Occipital lobe (tissue), 3 donors: ENCODE results near the gene COLQ. TPM values are rescaled to one million over a fixed set of nuclear protein-coding genes. Genes with fewer than 3 reads are reported as not detected.
A peak's percentile ranks its signal among the peaks of the same experiment; 100 is the strongest.
"Not testable (repeated sequence)": the region's sequence is repeated elsewhere in the genome, so short reads cannot be mapped to it uniquely, and the experiment has no call there.

Experiments
- DNase-seq: peaks from one replicate; lab custom pipeline; 2025; lab: John Stamatoyannopoulos, UW
- small RNA-seq: library from RNA; depleted of rRNA; stranded (forward); fragments of <200 nt; gene quantifications from one replicate; pipeline ENCODE3, GENCODE V24; 2014
- total RNA-seq: library from RNA; depleted of rRNA; stranded (reverse); fragments of >200 nt; gene quantifications from one replicate; pipeline ENCODE4 v1.2.3, GENCODE V29; 2014

COLQ gene
- total RNA-seq, 1 donor from 2014 or later: 3.0 TPM

DNA sequence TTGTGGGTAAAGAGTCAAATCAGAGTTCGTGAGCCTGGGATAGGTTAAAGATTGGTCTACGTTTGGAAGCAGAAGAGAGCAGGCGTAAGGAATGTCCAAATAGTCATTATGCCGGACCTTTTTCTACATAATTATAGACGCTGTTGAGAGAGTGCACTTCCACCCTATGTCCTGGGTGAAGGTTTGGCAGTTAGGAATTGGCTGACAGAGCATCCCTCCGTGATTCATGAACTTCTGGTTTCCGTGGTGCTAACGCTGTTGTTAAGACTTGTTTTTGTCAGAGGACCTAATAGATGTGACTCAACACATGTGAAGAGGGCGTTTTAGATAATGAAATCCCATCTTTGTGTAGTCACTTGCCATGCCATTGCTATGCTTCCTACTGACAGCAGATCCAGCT is 93.0 kb downstream of the COLQ start:
- no peak for DNase-seq

- DNase-seq: no peak
These were observed 93.5 kb downstream of the COLQ start for GRCh38 chr3:15427981-15428380.

- peak; percentile 81 for DNase-seq
These were observed 94.2 kb downstream of the COLQ start, which contains the start of the genes EAF1 and METTL6 for GRCh38 chr3:15427182-15427880. Gene EAF1, plus strand, starts transcription at chr3:15427598. Its CDS starts 182 bp downstream, at chr3:15427780. Gene METTL6, minus strand, starts transcription at chr3:15427544. Its CDS starts 1,033 bp downstream, at chr3:15426511.

GRCh38 chr3:15426579-15427118 is 94.9 kb downstream of the COLQ start:
- no peak for DNase-seq

DNA sequence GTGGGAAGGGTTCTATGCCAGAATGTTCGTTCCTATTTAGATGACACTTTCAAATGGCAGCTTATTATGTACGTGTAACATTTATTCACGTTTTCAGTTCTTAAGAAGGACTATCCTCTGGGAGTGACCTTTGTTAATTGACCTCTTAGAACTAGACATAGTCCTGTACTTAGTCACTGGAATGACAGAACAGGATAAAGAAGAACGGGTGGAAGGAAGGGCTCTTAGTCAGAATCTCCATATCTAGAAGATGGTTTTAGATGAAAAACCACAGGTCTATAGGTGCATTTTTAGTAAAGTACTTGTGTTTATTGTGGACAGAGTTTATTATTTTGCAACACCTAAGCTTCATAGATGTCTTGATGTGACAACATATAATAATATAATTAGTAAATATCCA is 100.6 kb downstream of the COLQ start:
- DNase-seq: no peak

- not testable (repeated sequence) for DNase-seq
These were observed 110.5 kb downstream of the COLQ start for GRCh38 chr3:15410966-15411365.

- no peak for DNase-seq
These were observed 111.7 kb downstream of the COLQ start for GRCh38 chr3:15409774-15410173.

GRCh38 chr3:15409239-15409638 is 112.3 kb downstream of the COLQ start:
- DNase-seq: no peak

DNA sequence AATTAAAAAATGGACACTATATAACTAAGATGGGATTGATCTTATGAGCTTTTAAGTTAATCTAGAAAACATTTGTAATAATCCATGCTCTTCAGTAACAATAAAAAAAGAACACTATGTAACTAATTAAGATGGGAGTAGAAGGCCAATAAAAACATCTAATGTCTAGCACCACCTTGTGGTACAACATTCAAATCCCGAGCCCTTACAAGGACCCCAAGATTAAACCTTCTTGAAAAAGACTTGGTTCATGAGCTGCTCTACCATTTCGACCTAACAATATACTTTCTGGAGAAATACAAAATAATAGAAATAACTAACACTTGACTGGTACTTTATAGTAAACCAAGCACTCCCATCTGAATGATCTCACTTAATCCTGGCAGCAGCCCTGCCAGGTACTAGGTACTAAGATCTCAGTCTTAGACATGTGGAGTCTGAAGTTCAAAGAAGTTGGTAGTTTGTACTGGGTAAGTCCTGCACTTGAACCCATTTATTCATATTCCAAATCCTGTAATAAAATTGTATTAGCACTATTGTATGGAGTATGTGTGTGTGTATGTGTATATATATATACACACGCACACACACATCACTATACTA is 116.0 kb downstream of the COLQ start:
- DNase-seq: no peak

DNA sequence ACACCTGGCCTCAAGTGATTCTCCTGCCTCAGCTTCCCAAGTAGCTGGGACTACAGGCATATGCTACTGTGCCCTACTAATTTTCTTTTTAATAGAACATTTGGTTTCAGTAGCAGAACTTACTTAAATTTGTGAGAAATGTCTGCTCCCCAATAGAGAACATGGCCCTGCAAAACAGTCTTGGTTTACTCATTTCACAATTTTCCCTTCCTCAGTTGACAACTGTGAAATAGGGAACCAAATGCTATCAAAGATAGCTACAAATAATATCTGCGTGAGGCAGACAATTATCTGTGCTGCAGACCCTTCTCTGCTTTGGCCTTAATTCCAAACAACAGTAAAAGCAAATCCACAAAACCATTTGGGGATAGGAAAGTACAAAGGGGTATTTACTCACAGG is 116.7 kb downstream of the COLQ start:
- no peak for DNase-seq

GRCh38 chr3:15403965-15404364 is 117.5 kb downstream of the COLQ start:
- no peak for DNase-seq

GRCh38 chr3:15403495-15403894 is 118.0 kb downstream of the COLQ start:
- DNase-seq: no peak

DNA sequence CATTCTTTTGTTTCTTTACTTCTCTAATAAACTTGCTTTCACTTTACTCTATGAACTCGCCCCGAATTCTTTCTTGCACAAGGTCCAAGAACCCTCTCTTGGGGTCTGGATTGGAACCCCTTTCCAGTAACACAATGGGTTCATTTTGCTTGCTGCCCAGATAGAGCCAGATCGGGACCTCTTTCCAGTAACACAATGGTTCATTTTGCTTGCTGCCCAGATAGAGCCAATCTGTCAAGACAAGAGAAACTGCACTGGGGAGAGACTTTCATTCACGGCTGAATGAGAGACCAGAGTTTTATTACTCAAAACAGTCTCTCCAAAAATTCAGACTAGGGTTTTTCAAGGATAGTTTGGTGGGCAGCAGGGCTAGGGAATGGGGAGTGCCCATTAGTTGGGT is 119.6 kb downstream of the COLQ start:
- DNase-seq: no peak

Small RNA genes within 50 kb of the gene (small RNA-seq; reads per million reads assigned to genes)
- gene MIR4270 (not detected), gene RN7SL110P (not detected), gene RNU6-1024P (not detected)

Other genes with a start within 250 kb of the COLQ start
- gene SH3BP5, start 189.1 kb downstream of the COLQ start, total RNA-seq: 61.6 TPM
- gene METTL6, start 94.2 kb downstream of the COLQ start, total RNA-seq: 89.2 TPM
- gene EAF1, start 94.1 kb downstream of the COLQ start, total RNA-seq: 30.7 TPM
- gene HACL1, start 79.9 kb upstream of the COLQ start, total RNA-seq: 38.4 TPM
- gene BTD, start 80.0 kb upstream of the COLQ start, total RNA-seq: 19.5 TPM